Stomach (tissue), 4 donors: ENCODE measurements around the gene SORCS1.

Experiments used
- CTCF ChIP-seq, 7 experiments: fragments of 450-650 bp in 4 of 7; fragments of 200-600 bp in 3 of 7; sonication (generic) in 3 of 7; IDR thresholded peaks; one replicate each; pipeline ENCODE4 v1.5.1; 2016 to 2019; ENCODE audit warnings: antibody characterized with exemption in 7 of 7, control low read depth in 2 of 7, mild to moderate bottlenecking in 1 of 7
- POLR2AphosphoS5 ChIP-seq, 3 donors: sonication (generic); formaldehyde crosslinking; IDR thresholded peaks; one replicate each; pipeline ENCODE4 v1.6.1; 2016; ENCODE audit warnings: antibody characterized with exemption in 3 of 3

DNA sequence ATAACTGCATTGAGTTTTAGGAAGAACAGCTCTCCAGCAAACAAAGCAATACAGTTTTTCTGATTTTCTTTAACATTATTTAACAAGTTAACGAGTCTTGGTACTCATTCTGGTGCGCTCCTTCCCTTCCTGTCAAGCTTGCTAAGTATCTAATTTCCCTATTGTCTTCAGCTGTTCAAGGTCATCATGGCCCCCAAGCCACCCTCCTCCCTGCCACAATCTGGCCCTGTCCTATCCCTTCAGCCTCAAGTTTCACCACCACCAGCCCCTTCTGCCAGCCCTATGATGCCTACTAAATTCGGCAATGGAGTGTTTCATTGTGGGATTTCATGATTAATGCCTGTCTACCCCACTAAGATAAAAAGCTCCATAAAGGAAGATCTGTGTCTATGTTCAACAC is 121.0 kb downstream of the SORCS1 start:
- TF ChIP-seq CTCF (IDR thresholded peaks at IDR 0.05), result no peak
- no peak for TF ChIP-seq POLR2AphosphoS5 (IDR thresholded peaks at IDR 0.05)
